ENCODE data around the gene TADA2B.

- TF ChIP-seq EZH2 (IDR thresholded peaks at IDR 0.05; ENCODE audit: borderline replicate concordance, insufficient read depth, low read depth, low read length, poor library complexity, severe bottlenecking) (no peak), CTCF (IDR thresholded peaks at IDR 0.05) (no peak)
These were observed 17.1 kb upstream of the TADA2B start for GRCh38 chr4:7026107-7026506.

All from B cell (primary cell).